Activated T-cell treated with anti-CD3 and anti-CD28 coated beads for 48 hours (primary cell): ENCODE data around the gene ACADS.
"Not testable (repeated sequence)": the region's sequence is repeated elsewhere in the genome, so short reads cannot be mapped to it uniquely, and the experiment has no call there.

ENCODE experiments used
- DNase-seq: peaks from one replicate; pipeline ENCODE4 v3.0.0-alpha.2; 2020; ENCODE audit warnings: low read depth

Gene ACADS

GRCh38 chr12:120726961-120727360 is 1.3 kb downstream of the ACADS start:
- no peak for DNase-seq

- DNase-seq: not testable (repeated sequence)
Observed at GRCh38 chr12:120732198-120732597, 6.6 kb downstream of the ACADS start.

GRCh38 chr12:120733574-120733973 is 7.9 kb downstream of the ACADS start:
- DNase-seq: no peak

GRCh38 chr12:120734210-120734609 is 8.6 kb downstream of the ACADS start:
- no peak for DNase-seq

- no peak for DNase-seq
Observed at GRCh38 chr12:120735181-120735580, 9.6 kb downstream of the ACADS start.

GRCh38 chr12:120736404-120737331 is 11.0 kb downstream of the ACADS start:
- no peak for DNase-seq

- no peak for DNase-seq
Observed at GRCh38 chr12:120737557-120738251, 12.1 kb downstream of the ACADS start.

- no peak for DNase-seq
Observed at GRCh38 chr12:120738252-120739030, 12.8 kb downstream of the ACADS start.

GRCh38 chr12:120739031-120739762 is 13.6 kb downstream of the ACADS start:
- DNase-seq: no peak

- DNase-seq: no peak
Observed at GRCh38 chr12:120739821-120740613, 14.4 kb downstream of the ACADS start.

- DNase-seq: no peak
Observed at GRCh38 chr12:120740871-120741270, 15.2 kb downstream of the ACADS start.

- no peak for DNase-seq
Observed at GRCh38 chr12:120741476-120742421, 16.1 kb downstream of the ACADS start.

- no peak for DNase-seq
Observed at GRCh38 chr12:120744922-120745493, 19.4 kb downstream of the ACADS start.

GRCh38 chr12:120748242-120748641 is 22.6 kb downstream of the ACADS start:
- DNase-seq: no peak

GRCh38 chr12:120749256-120749655 is 23.6 kb downstream of the ACADS start:
- DNase-seq: no peak

GRCh38 chr12:120750806-120751205 is 25.2 kb downstream of the ACADS start:
- no peak for DNase-seq

- no peak for DNase-seq
Observed at GRCh38 chr12:120751389-120751788, 25.8 kb downstream of the ACADS start.

GRCh38 chr12:120754792-120755191 is 29.2 kb downstream of the ACADS start:
- no peak for DNase-seq

- no peak for DNase-seq
Observed at GRCh38 chr12:120755269-120755668, 29.6 kb downstream of the ACADS start.
